Fibroblast of villous mesenchyme (primary cell): Measurements from ENCODE around the gene MAST4. TPM values are rescaled to one million over a fixed set of nuclear protein-coding genes. Genes with fewer than 3 reads are reported as not detected.
"Not testable (repeated sequence)": the region's sequence is repeated elsewhere in the genome, so short reads cannot be mapped to it uniquely, and the experiment has no call there.

Experiments used
- DNase-seq: peaks from one replicate; pipeline ENCODE4 v3.0.0-alpha.2; 2010; ENCODE audit warnings: low read depth
- H3K4me3 ChIP-seq: 2 replicates; pipeline ENCODE4 v1.5.1; 2011; ENCODE audit warnings: low read depth, mild to moderate bottlenecking, low read length
- total RNA-seq: library from RNA; depleted of rRNA; stranded (reverse); fragments of >200 nt; gene quantifications from 2 replicates; pipeline ENCODE4 v1.2.3, GENCODE V29; 2012
- TF ChIP-seq, protein P1 (sequence below): IDR thresholded peaks from 2 replicates; pipeline ENCODE4 v1.5.1; 2012; ENCODE audit warnings: low read depth, mild to moderate bottlenecking, low read length; ENCODE audit not compliant: insufficient read depth

MAST4 gene
- total RNA-seq, 1 donor = 8.2 TPM

DNA sequence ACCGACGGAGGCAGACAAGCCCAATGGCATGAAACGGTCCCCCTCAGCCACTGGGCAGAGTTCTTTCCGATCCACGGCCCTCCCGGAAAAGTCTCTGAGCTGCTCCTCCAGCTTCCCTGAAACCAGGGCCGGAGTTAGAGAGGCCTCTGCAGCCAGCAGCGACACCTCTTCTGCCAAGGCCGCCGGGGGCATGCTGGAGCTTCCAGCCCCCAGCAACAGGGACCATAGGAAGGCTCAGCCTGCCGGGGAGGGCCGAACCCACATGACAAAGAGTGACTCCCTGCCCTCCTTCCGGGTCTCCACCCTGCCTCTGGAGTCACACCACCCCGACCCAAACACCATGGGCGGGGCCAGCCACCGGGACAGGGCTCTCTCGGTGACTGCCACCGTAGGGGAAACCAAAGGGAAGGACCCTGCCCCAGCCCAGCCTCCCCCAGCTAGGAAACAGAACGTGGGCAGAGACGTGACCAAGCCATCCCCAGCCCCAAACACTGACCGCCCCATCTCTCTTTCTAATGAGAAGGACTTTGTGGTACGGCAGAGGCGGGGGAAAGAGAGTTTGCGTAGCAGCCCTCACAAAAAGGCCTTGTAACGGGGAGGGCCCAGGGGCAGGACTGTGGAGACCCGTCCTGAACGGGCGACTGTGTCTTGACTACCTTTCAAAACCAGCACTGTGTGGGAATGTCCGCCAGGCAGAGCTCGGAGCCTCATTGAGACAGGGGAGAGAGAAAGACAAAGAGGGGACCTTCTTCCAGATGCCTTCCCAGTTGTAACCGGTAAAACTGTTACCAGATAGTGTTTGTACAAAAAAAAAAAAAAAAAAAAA, 570.5 kb downstream of the MAST4 start:
- no peak for DNase-seq
- TF ChIP-seq, protein P1, sequence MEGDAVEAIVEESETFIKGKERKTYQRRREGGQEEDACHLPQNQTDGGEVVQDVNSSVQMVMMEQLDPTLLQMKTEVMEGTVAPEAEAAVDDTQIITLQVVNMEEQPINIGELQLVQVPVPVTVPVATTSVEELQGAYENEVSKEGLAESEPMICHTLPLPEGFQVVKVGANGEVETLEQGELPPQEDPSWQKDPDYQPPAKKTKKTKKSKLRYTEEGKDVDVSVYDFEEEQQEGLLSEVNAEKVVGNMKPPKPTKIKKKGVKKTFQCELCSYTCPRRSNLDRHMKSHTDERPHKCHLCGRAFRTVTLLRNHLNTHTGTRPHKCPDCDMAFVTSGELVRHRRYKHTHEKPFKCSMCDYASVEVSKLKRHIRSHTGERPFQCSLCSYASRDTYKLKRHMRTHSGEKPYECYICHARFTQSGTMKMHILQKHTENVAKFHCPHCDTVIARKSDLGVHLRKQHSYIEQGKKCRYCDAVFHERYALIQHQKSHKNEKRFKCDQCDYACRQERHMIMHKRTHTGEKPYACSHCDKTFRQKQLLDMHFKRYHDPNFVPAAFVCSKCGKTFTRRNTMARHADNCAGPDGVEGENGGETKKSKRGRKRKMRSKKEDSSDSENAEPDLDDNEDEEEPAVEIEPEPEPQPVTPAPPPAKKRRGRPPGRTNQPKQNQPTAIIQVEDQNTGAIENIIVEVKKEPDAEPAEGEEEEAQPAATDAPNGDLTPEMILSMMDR = no peak
- H3K4me3 ChIP-seq = peak overlapping the region; percentile 19

DNA sequence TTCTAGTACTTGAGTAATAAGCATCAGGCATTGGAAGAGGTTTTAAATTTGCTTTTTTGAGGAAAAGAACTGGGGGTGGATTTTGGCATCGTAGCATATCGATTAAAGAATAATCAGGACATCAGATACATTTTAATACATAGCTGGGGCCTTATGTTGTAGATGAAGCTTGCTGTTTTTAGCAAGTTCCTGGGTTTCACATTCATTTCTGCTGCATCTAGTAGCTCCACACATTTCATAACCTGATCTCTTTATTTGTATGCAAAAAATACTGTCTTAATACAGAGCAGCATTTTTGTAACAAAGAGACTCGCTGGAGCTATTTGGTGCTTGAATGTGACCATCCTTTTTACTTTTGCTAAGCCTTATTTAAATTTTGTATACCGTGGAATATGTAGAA, 571.9 kb downstream of the MAST4 start:
- no peak overlapping the region for H3K4me3 ChIP-seq
- DNase-seq = no peak
- TF ChIP-seq, protein P1 = no peak

DNA sequence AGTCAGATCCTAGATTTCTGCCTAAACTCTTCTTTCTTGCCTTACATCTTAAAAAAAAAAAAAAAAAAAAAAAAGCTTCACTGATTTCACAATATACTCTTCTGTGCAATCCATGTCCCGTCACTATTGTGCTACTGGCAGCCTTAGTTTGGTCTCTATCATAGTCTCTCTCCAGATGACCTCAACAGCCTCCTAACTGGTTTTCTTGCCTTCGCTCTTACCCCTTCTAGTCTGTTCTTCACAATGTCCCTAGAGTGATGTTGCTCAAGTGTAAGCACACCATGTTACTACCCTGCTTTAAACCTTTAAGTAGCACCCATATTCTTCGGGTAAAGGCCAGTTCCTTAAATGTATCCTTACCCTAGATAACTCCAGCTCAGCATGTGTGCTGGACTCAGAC, 574.6 kb downstream of the MAST4 start:
- no peak overlapping the region for H3K4me3 ChIP-seq
- DNase-seq = no peak
- TF ChIP-seq, protein P1 = no peak

DNA sequence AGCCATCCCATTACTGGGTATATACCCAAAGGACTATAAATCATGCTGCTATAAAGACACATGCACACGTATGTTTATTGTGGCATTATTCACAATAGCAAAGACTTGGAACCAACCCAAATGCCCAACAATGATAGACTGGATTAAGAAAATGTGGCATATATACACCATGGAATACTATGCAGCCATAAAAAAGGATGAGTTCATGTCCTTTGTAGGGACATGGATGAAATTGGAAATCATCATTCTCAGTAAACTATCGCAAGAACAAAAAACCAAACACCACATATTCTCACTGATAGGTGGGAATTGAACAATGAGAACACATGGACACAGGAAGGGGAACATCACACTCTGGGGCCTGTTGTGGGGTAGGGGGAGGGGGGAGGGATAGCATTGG, 577.2 kb downstream of the MAST4 start:
- not testable (repeated sequence) for H3K4me3 ChIP-seq, DNase-seq

DNA sequence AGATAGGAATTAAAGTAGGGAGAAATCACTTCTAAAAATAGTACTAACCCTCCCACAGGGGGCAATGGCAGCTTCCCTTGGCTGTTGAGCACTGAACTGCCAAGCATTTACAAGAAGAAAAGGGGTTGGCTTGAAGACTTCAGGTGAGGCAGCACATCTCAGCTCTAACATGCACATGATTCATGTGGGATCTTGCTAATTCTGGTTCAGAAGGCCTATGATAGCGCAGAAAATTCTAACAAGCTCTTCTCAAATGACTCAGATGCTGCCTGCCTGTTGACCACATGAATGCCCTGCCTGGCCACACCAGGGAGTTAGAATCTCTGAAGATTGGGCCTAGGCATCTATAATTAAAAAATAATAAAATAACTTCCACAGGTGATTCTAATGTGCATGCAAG, 577.8 kb downstream of the MAST4 start:
- no peak overlapping the region for H3K4me3 ChIP-seq
- no peak for DNase-seq
- TF ChIP-seq, protein P1 = no peak

DNA sequence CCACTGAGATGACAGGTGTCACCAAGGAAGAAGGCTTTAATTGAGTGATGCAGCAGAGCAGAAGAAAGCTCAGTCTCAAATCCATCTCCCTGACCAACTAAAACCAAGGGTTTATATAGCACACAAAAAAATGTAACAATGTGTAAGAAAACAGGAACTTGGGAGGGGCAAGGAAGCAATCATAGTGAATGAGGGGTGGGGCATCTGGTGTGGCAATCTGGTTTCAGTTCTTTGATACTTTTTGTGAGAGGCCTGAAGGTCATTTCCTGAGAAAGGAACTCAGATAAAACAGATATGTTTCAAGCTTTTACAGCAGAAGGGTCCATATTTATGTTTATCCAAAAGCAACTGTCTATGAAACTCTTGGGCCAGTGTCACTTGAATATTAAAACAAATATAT, 580.7 kb downstream of the MAST4 start:
- H3K4me3 ChIP-seq = no peak overlapping the region
- TF ChIP-seq, protein P1 = no peak
- DNase-seq = no peak

DNA sequence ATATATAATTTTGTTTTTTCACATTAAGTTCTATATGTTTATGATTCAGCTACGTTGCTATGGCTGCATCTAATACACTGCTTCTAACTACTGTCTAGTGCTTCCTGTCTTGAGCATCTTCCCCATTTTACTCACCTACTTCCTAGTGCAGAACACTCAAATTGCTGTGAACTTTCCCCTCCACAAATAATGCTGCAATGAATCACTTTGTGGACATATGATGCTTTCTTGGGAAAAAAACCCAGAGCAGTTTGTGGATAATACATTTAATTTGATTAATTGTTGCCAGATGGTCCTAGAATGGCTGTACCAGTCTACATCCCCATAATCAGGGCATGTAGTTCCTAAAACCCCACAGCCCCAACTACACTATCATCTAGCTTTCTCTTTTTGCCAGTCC, 581.9 kb downstream of the MAST4 start:
- no peak for DNase-seq
- TF ChIP-seq, protein P1 = no peak
- H3K4me3 ChIP-seq = no peak overlapping the region
